Measurements from ENCODE around the gene FDXR. TPM values are rescaled to one million over a fixed set of nuclear protein-coding genes. Genes with fewer than 3 reads are reported as not detected.

FDXR gene
- total and polyA plus RNA-seq, 4 donors: 3.9 to 10.1 (median 4.6) TPM

DNA sequence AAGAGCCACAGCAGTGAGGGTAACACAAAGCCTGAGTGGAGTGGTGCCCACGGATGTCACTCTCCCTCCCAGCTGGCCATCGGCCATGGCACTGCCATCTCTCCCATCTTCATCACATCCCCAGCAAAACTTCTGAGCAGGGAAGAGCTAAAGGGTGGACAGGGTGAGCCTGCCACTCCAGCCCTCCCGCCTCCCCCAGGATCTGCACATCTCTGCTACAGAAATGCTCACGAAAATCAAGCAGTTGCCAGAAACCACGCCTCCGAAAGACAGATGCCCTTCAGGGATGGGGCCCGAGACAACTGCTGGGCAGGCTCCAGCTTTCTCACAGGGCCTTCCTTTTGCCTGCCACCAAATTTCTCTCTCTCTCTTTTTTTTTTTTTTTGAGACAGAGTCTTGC lies 16.7 kb downstream of the FDXR start:
- H3K9me3 ChIP-seq (ENCODE audit: control insufficient read depth in 4 of 4, low read length in 3 of 4): no peaks in the 10 kb centered on the region
- peaks cover 4 to 13% (median 7%) of the 10 kb centered on the region in 4 donors for H3K4me1 ChIP-seq (ENCODE audit: control insufficient read depth in 4 of 4, insufficient read depth in 4 of 4, low read length in 3 of 4)
- H3K27me3 ChIP-seq (ENCODE audit: control insufficient read depth in 4 of 4, insufficient read depth in 4 of 4, low read length in 3 of 4): peaks cover 0 to 11% (median 7%) of the 10 kb centered on the region in 4 donors
- H3K4me3 ChIP-seq (ENCODE audit: low read depth in 1 of 3, low read length in 3 of 3): no peak overlapping the region
- H3K36me3 ChIP-seq (ENCODE audit: control insufficient read depth in 4 of 4, insufficient read depth in 3 of 4, low read depth in 1 of 4, low read length in 3 of 4): no peaks in the 10 kb centered on the region
- WGBS: 85% methylated on average over 7 of the region's 7 CpGs
- H3K9ac ChIP-seq (ENCODE audit: low read depth in 1 of 2, low read length in 2 of 2): no peak overlapping the region
- no peak overlapping the region for H3K27ac ChIP-seq (ENCODE audit: low read depth in 1 of 2, low read length in 2 of 2)
- TF ChIP-seq SP1 (IDR thresholded peaks at IDR 0.05) (no peak), FOXA1 (IDR thresholded peaks at IDR 0.05) (no peak), HNF4G (IDR thresholded peaks at IDR 0.05) (no peak)
- no peak for DNase-seq (ENCODE audit: low spot score)

DNA sequence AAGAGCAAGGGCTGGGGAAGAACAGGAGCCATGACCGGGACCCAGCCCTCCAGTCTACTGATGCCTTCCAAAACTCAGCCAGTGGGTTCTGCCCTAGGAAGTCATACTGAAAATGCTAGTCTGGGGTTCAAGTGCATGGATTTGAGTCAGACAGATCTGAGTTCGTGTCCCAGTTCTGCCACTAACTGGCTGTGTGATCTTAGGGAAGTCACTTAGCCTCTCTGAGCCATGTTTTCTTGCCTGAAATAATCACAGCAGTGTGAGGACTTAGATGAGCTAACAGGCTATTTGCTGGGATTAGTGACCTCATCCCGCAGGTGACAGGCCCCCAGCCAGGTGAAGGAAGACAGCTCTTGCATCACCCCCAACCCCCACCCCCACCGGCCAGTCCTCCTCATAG lies 17.5 kb downstream of the FDXR start:
- Histone ChIP-seq H3K36me3 (ENCODE audit: control insufficient read depth in 4 of 4, insufficient read depth in 3 of 4, low read depth in 1 of 4, low read length in 3 of 4) (no peaks in the 10 kb centered on the region), H3K9ac (ENCODE audit: low read depth in 1 of 2, low read length in 2 of 2) (no peak overlapping the region), H3K27ac (ENCODE audit: low read depth in 1 of 2, low read length in 2 of 2) (no peak overlapping the region), H3K4me3 (ENCODE audit: low read depth in 1 of 3, low read length in 3 of 3) (no peak overlapping the region), H3K4me1 (ENCODE audit: control insufficient read depth in 4 of 4, insufficient read depth in 4 of 4, low read length in 3 of 4) (peaks cover 0 to 5% (median 4%) of the 10 kb centered on the region in 4 donors), H3K27me3 (ENCODE audit: control insufficient read depth in 4 of 4, insufficient read depth in 4 of 4, low read length in 3 of 4) (peaks cover 0 to 13% (median 9%) of the 10 kb centered on the region in 4 donors), H3K9me3 (ENCODE audit: control insufficient read depth in 4 of 4, low read length in 3 of 4) (no peaks in the 10 kb centered on the region)
- DNase-seq (ENCODE audit: low spot score): no peak
- 77% methylated on average over 4 of the region's 4 CpGs for WGBS
- TF ChIP-seq JUND (IDR thresholded peaks at IDR 0.05) (no peak), FOXA2 (IDR thresholded peaks at IDR 0.05) (no peak), TAF1 (conservative IDR thresholded peaks at IDR 0.05) (no peak), EGR1 (IDR thresholded peaks at IDR 0.05; ENCODE audit: low read depth in 2 of 2) (no peak), HNF4A (conservative IDR thresholded peaks at IDR 0.05) (no peak), HNF4G (IDR thresholded peaks at IDR 0.05) (no peak), SP1 (IDR thresholded peaks at IDR 0.05) (no peak), RAD21 (IDR thresholded peaks at IDR 0.05) (no peak), GABPA (IDR thresholded peaks at IDR 0.05 in 1 of 2, conservative IDR thresholded peaks at IDR 0.05 in 1 of 2) (no peak), NR2F2 (IDR thresholded peaks at IDR 0.05) (no peak)
- TF ChIP-seq, protein P1, sequence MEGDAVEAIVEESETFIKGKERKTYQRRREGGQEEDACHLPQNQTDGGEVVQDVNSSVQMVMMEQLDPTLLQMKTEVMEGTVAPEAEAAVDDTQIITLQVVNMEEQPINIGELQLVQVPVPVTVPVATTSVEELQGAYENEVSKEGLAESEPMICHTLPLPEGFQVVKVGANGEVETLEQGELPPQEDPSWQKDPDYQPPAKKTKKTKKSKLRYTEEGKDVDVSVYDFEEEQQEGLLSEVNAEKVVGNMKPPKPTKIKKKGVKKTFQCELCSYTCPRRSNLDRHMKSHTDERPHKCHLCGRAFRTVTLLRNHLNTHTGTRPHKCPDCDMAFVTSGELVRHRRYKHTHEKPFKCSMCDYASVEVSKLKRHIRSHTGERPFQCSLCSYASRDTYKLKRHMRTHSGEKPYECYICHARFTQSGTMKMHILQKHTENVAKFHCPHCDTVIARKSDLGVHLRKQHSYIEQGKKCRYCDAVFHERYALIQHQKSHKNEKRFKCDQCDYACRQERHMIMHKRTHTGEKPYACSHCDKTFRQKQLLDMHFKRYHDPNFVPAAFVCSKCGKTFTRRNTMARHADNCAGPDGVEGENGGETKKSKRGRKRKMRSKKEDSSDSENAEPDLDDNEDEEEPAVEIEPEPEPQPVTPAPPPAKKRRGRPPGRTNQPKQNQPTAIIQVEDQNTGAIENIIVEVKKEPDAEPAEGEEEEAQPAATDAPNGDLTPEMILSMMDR (IDR thresholded peaks at IDR 0.05; ENCODE audit: low read depth, low read length, missing input control): no peak
- TF ChIP-seq, protein P2, sequence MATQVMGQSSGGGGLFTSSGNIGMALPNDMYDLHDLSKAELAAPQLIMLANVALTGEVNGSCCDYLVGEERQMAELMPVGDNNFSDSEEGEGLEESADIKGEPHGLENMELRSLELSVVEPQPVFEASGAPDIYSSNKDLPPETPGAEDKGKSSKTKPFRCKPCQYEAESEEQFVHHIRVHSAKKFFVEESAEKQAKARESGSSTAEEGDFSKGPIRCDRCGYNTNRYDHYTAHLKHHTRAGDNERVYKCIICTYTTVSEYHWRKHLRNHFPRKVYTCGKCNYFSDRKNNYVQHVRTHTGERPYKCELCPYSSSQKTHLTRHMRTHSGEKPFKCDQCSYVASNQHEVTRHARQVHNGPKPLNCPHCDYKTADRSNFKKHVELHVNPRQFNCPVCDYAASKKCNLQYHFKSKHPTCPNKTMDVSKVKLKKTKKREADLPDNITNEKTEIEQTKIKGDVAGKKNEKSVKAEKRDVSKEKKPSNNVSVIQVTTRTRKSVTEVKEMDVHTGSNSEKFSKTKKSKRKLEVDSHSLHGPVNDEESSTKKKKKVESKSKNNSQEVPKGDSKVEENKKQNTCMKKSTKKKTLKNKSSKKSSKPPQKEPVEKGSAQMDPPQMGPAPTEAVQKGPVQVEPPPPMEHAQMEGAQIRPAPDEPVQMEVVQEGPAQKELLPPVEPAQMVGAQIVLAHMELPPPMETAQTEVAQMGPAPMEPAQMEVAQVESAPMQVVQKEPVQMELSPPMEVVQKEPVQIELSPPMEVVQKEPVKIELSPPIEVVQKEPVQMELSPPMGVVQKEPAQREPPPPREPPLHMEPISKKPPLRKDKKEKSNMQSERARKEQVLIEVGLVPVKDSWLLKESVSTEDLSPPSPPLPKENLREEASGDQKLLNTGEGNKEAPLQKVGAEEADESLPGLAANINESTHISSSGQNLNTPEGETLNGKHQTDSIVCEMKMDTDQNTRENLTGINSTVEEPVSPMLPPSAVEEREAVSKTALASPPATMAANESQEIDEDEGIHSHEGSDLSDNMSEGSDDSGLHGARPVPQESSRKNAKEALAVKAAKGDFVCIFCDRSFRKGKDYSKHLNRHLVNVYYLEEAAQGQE (IDR thresholded peaks at IDR 0.05): no peak
- TF ChIP-seq, protein P3, sequence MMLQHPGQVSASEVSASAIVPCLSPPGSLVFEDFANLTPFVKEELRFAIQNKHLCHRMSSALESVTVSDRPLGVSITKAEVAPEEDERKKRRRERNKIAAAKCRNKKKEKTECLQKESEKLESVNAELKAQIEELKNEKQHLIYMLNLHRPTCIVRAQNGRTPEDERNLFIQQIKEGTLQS (IDR thresholded peaks at IDR 0.05): no peak
- TF ChIP-seq, protein P4, sequence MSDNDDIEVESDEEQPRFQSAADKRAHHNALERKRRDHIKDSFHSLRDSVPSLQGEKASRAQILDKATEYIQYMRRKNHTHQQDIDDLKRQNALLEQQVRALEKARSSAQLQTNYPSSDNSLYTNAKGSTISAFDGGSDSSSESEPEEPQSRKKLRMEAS (IDR thresholded peaks at IDR 0.05): no peak

All from liver (tissue), 9 donors.